ENCODE measurements around the gene CD209. TPM values are rescaled to one million over a fixed set of nuclear protein-coding genes. Genes with fewer than 3 reads are reported as not detected.

The CD209 gene
- total RNA-seq, 1 donor from 2014 or later = not detected

DNA sequence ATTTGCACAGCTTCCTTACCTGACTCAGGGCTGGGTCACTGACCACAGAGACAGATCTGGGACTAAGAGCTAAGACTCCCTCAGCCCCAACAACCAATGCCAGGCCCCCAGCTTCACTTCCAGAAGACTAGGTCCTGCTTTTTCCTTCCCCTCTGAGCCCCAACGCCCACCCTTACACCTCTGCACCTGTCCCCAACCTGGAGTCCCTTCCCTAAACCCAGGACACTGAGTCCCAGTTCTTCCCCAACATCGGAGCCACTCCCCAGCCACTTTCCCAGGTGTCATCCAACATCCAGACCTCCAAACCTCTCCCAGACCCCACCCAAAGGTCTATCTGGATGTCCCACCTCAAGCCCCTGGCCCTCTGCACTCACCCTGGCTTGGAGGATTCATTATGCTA lies 48.3 kb downstream of the CD209 start:
- H3K4me3 Mint-ChIP-seq (ENCODE audit: unreplicated experiment) = no peak overlapping the region

DNA sequence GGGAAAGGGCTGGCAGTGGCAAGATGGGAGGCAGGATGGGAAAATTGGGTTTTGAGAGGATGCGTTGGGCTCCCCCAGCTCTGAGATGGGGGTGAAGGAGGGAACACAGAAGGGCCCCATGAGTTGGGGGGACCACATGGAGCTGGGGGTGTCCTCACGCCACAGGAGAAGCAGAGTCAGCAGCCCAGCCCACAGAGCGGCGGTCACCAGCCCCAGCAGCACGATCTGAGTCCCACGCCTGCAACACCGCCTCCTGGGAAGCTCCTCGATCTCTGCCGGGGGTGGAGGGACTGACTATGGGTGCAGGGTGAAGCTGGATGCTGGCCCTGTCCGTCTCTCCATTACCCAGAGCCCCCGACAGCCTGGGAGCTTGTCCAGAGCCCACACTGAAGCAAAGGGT lies 48.8 kb downstream of the CD209 start:
- DNase-seq (ENCODE audit: extremely low spot score, unreplicated experiment) = no peak
- H3K27me3 Mint-ChIP-seq (ENCODE audit: unreplicated experiment) = peaks cover 8% of the 10 kb centered on the region
- H3K27ac Mint-ChIP-seq (ENCODE audit: unreplicated experiment) = no peak overlapping the region
- no peaks in the 10 kb centered on the region for H3K4me1 Mint-ChIP-seq (ENCODE audit: unreplicated experiment)
- TF ChIP-seq, protein P1, sequence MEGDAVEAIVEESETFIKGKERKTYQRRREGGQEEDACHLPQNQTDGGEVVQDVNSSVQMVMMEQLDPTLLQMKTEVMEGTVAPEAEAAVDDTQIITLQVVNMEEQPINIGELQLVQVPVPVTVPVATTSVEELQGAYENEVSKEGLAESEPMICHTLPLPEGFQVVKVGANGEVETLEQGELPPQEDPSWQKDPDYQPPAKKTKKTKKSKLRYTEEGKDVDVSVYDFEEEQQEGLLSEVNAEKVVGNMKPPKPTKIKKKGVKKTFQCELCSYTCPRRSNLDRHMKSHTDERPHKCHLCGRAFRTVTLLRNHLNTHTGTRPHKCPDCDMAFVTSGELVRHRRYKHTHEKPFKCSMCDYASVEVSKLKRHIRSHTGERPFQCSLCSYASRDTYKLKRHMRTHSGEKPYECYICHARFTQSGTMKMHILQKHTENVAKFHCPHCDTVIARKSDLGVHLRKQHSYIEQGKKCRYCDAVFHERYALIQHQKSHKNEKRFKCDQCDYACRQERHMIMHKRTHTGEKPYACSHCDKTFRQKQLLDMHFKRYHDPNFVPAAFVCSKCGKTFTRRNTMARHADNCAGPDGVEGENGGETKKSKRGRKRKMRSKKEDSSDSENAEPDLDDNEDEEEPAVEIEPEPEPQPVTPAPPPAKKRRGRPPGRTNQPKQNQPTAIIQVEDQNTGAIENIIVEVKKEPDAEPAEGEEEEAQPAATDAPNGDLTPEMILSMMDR (IDR thresholded peaks at IDR 0.05) = no peak
- H3K9me3 Mint-ChIP-seq (ENCODE audit: unreplicated experiment) = no peaks in the 10 kb centered on the region
- H3K4me3 Mint-ChIP-seq (ENCODE audit: unreplicated experiment) = no peak overlapping the region
- H3K36me3 Mint-ChIP-seq (ENCODE audit: unreplicated experiment) = no peaks in the 10 kb centered on the region

More for the DNA sequence above, 48.3 kb downstream of the CD209 start:
- Mint-ChIP-seq H3K27ac (ENCODE audit: unreplicated experiment) (no peak overlapping the region), H3K27me3 (ENCODE audit: unreplicated experiment) (peaks cover 8% of the 10 kb centered on the region), H3K4me1 (ENCODE audit: unreplicated experiment) (no peaks in the 10 kb centered on the region), H3K36me3 (ENCODE audit: unreplicated experiment) (no peaks in the 10 kb centered on the region), H3K9me3 (ENCODE audit: unreplicated experiment) (no peaks in the 10 kb centered on the region)
- DNase-seq (ENCODE audit: extremely low spot score, unreplicated experiment) = no peak
- TF ChIP-seq, protein P1 (IDR thresholded peaks at IDR 0.05) = no peak

DNA sequence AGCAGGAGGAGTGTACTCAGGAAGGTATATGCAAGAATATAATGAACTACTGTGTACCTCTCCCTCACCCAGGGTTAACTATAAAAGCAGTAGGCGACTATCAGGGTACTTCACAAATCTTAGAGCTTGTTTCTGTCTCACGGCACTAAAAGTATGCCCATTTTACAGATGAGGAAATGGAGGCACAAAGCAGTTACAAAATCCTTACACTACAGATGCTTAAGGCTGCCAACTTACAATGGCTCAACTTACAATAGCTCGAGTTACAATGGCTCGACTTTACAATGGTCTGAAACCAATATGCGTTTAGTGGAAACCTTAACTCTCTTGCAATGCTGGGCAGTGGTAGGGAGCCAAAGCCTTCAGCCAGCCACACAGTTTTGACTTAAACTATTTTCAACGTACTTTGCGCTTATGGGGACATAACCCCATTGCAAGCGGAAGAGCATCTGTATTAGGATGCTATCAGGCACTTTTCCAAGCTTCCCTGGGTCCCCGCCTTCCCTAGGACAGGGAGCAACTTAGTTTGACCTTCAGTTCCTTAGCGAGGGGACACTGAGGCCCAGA lies 49.5 kb downstream of the CD209 start:
- Mint-ChIP-seq H3K4me3 (ENCODE audit: unreplicated experiment) (no peak overlapping the region), H3K4me1 (ENCODE audit: unreplicated experiment) (no peaks in the 10 kb centered on the region), H3K36me3 (ENCODE audit: unreplicated experiment) (no peaks in the 10 kb centered on the region), H3K9me3 (ENCODE audit: unreplicated experiment) (no peaks in the 10 kb centered on the region), H3K27ac (ENCODE audit: unreplicated experiment) (no peak overlapping the region), H3K27me3 (ENCODE audit: unreplicated experiment) (peaks cover 8% of the 10 kb centered on the region)
- TF ChIP-seq, protein P1 (IDR thresholded peaks at IDR 0.05) = no peak
- DNase-seq (ENCODE audit: extremely low spot score, unreplicated experiment) = no peak

DNA sequence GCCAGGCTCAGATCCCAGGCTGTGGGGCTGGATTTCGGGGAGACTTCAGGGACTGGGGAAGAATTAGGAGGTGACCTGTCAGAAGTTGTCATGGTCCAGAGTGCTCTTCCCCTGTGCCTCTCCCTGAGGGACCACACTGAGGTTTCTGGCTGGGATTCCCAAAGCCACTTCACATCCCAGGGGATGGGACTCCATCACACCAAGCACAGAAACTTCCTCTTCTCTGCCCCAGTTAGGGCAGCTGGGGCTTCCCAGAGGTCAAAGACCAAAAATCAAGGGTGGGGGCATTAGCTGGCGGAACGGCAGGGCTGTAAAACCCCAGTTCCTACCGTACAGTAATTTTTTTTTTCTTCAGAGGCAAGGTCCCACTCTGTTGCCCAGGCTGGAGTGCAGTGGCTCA lies 52.8 kb downstream of the CD209 start:
- no peak overlapping the region for H3K4me3 Mint-ChIP-seq (ENCODE audit: unreplicated experiment)
- TF ChIP-seq, protein P1 (IDR thresholded peaks at IDR 0.05) = no peak
- H3K27ac Mint-ChIP-seq (ENCODE audit: unreplicated experiment) = no peak overlapping the region
- peaks cover 2% of the 10 kb centered on the region for H3K27me3 Mint-ChIP-seq (ENCODE audit: unreplicated experiment)
- no peak for DNase-seq (ENCODE audit: extremely low spot score, unreplicated experiment)
- no peaks in the 10 kb centered on the region for H3K9me3 Mint-ChIP-seq (ENCODE audit: unreplicated experiment)
- H3K36me3 Mint-ChIP-seq (ENCODE audit: unreplicated experiment) = no peaks in the 10 kb centered on the region
- no peaks in the 10 kb centered on the region for H3K4me1 Mint-ChIP-seq (ENCODE audit: unreplicated experiment)

- Mint-ChIP-seq H3K9me3 (ENCODE audit: unreplicated experiment) (no peaks in the 10 kb centered on the region), H3K4me3 (ENCODE audit: unreplicated experiment) (no peak overlapping the region), H3K36me3 (ENCODE audit: unreplicated experiment) (no peaks in the 10 kb centered on the region), H3K27me3 (ENCODE audit: unreplicated experiment) (peaks cover 2% of the 10 kb centered on the region), H3K27ac (ENCODE audit: unreplicated experiment) (no peak overlapping the region), H3K4me1 (ENCODE audit: unreplicated experiment) (no peaks in the 10 kb centered on the region)
- TF ChIP-seq, protein P1 (IDR thresholded peaks at IDR 0.05) = no peak
- DNase-seq (ENCODE audit: extremely low spot score, unreplicated experiment) = no peak
Measured at GRCh38 chr19:7692417-7693088, 54.8 kb downstream of the CD209 start.

Data from osteocyte (in vitro differentiated cells).